Endothelial cell of umbilical vein (primary cell): ENCODE measurements around the gene KCNK15. TPM values are rescaled to one million over a fixed set of nuclear protein-coding genes. Genes with fewer than 3 reads are reported as not detected.

Experiments
- BruUV-seq: library from RNA; stranded (reverse); fragments of 400-500 nt; replicated peaks from 2 replicates; lab custom pipeline; 2021; lab: Mats Ljungman, UMichigan
- CTCF ChIA-PET: fragments of 300-600, 350-600 bp; sonication (Branson Sonifier 250); formaldehyde crosslinking; loops from one replicate; lab custom pipeline; 2021; ENCODE audit warnings: antibody characterized with exemption, inconsistent platforms; lab: Charles Lee
- POLR2A ChIA-PET: fragments of 300-600, 350-600 bp; sonication (Branson Sonifier 250); formaldehyde crosslinking; loops from one replicate; lab custom pipeline; 2021; ENCODE audit warnings: antibody characterized with exemption, inconsistent platforms; lab: Charles Lee
- DNase-seq: peaks from one replicate; pipeline ENCODE4 v3.0.0-alpha.2; 2011; ENCODE audit warnings: low read depth, low spot score
- FAIRE-seq: peaks from 2 replicates; lab custom pipeline; 2011; peaks lifted over from hg19 to GRCh38; lab: Jason Lieb, UNC
- H2AFZ ChIP-seq: 2 replicates; pipeline ENCODE4 v1.6.0; 2012; ENCODE audit warnings: low read depth, low read length, control low read depth, inconsistent platforms
- H3K27ac ChIP-seq: 2 replicates; pipeline ENCODE4 v1.5.1; 2011; ENCODE audit warnings: low read depth, mild to moderate bottlenecking, control low read depth, low read length, moderate library complexity; ENCODE audit not compliant: insufficient read depth
- H3K27me3 ChIP-seq, 2 experiments: 2 replicates each; pipeline versions ENCODE4 v1.6.0 to v1.6.1; 2011; ENCODE audit warnings: low read length in 2 of 2, mixed read lengths in 1 of 2; ENCODE audit not compliant: control insufficient read depth in 2 of 2, insufficient read depth in 2 of 2
- H3K36me3 ChIP-seq, 2 experiments: 2 replicates in 1 of 2; 3 replicates in 1 of 2; pipeline ENCODE4 v1.5.1; 2011; ENCODE audit warnings: low read length in 2 of 2, mild to moderate bottlenecking in 1 of 2, moderate library complexity in 1 of 2; ENCODE audit not compliant: control insufficient read depth in 2 of 2, insufficient read depth in 2 of 2; ENCODE audit errors: extremely low read depth in 1 of 2
- H3K4me1 ChIP-seq: 3 replicates; pipeline ENCODE4 v1.5.1; 2011; ENCODE audit warnings: mild to moderate bottlenecking, low read length; ENCODE audit not compliant: control insufficient read depth, insufficient read depth; ENCODE audit errors: extremely low read depth
- H3K4me2 ChIP-seq: 2 replicates; pipeline ENCODE4 v1.6.1; 2011; ENCODE audit warnings: low read length, control low read depth, mixed read lengths; ENCODE audit not compliant: insufficient read depth
- H3K4me3 ChIP-seq, 3 experiments: fragments of 200-600 bp in 1 of 3; sonication (generic), shearing (Covaris generic) in 1 of 3; replicated peaks in 1 of 3; 2 replicates each; pipeline ENCODE4 v1.5.1; 2011 to 2016; ENCODE audit warnings: control low read depth in 3 of 3, low read length in 3 of 3, mild to moderate bottlenecking in 2 of 3, inconsistent platforms in 1 of 3, low read depth in 1 of 3, moderate library complexity in 1 of 3; ENCODE audit not compliant: insufficient read depth in 1 of 3
- H3K79me2 ChIP-seq: 2 replicates; pipeline ENCODE4 v1.6.0; 2012; ENCODE audit warnings: low read length, inconsistent platforms; ENCODE audit not compliant: control insufficient read depth, insufficient read depth
- H3K9ac ChIP-seq: replicated peaks from 2 replicates; pipeline ENCODE3; 2011; ENCODE audit warnings: low read length, control low read depth; ENCODE audit not compliant: insufficient read depth; ENCODE audit errors: extremely low read depth
- H3K9me1 ChIP-seq: replicated peaks from 3 replicates; pipeline ENCODE4 v1.6.0; 2011; ENCODE audit warnings: mild to moderate bottlenecking, low read length; ENCODE audit not compliant: control insufficient read depth, insufficient read depth; ENCODE audit errors: extremely low read depth
- H3K9me3 ChIP-seq: replicated peaks from 2 replicates; pipeline ENCODE4 v1.5.1; 2012; ENCODE audit warnings: low read length, inconsistent platforms; ENCODE audit not compliant: control insufficient read depth, insufficient read depth
- H4K20me1 ChIP-seq: replicated peaks from 2 replicates; pipeline ENCODE3; 2011; ENCODE audit warnings: mild to moderate bottlenecking, low read length; ENCODE audit not compliant: control insufficient read depth, insufficient read depth; ENCODE audit errors: extremely low read depth
- EZH2 ChIP-seq: IDR thresholded peaks from 2 replicates; pipeline ENCODE4 v1.6.1; 2012; ENCODE audit warnings: borderline replicate concordance, low read depth, mild to moderate bottlenecking, moderate library complexity, low read length, inconsistent platforms; ENCODE audit not compliant: severe bottlenecking
- FOS ChIP-seq: IDR thresholded peaks from 2 replicates; pipeline ENCODE4 v1.6.1; 2011; ENCODE audit warnings: mild to moderate bottlenecking, low read length, moderate library complexity, borderline replicate concordance; ENCODE audit not compliant: insufficient read depth
- GATA2 ChIP-seq: IDR thresholded peaks from 2 replicates; pipeline ENCODE4 v1.7.0; 2011; ENCODE audit warnings: low read depth, mild to moderate bottlenecking, moderate library complexity, mixed read lengths, low read length; ENCODE audit not compliant: insufficient read length, insufficient read depth
- JUN ChIP-seq: IDR thresholded peaks from 2 replicates; pipeline ENCODE4 v1.6.1; 2011; ENCODE audit warnings: borderline replicate concordance, low read depth; ENCODE audit not compliant: insufficient read length, insufficient read depth
- MYC ChIP-seq: IDR thresholded peaks from one replicate; pipeline ENCODE4 v1.6.1; 2011; ENCODE audit warnings: mild to moderate bottlenecking, low read depth, low read length
- POLR2A ChIP-seq: IDR thresholded peaks from 2 replicates; pipeline ENCODE4 v1.6.1; 2012; ENCODE audit warnings: low read depth, mild to moderate bottlenecking, control low read depth, low read length
- POLR2AphosphoS5 ChIP-seq: IDR thresholded peaks from 2 replicates; pipeline ENCODE4 v1.6.1; 2012; ENCODE audit warnings: low read depth, mild to moderate bottlenecking, control low read depth, low read length, moderate library complexity; ENCODE audit not compliant: insufficient read depth
- dilution Hi-C: fragments of 300-500 bp; cut with MboI; formaldehyde crosslinking; loops from one replicate; pipeline ENCODE4 v1.15.0; 2019; ENCODE audit warnings: low sequenced_read_pairs; ENCODE audit not compliant: extremely low pct_ligation_motif_present
- intact Hi-C: fragments of 100-400 bp; cut with micrococcal nuclease; formaldehyde crosslinking; loops from one replicate; pipeline ENCODE4 v1.10.0; 2022
- polyA plus RNA-seq, 4 experiments: library from polyadenylated mRNA; depleted of rRNA in 3 of 4; stranded (reverse) in 3 of 4; unstranded in 1 of 4; fragments of >200 nt; gene quantifications; 2 replicates each; pipeline versions ENCODE4 v1.2.1 to v1.2.3, GENCODE V29; 2011 to 2012; ENCODE audit warnings: missing spikeins in 1 of 4
- total RNA-seq: library from RNA; stranded (reverse); gene quantifications from 2 replicates; pipeline ENCODE4 v1.2.3, GENCODE V29; 2021
- TF ChIP-seq, protein P1 (sequence below), 2 donors: IDR thresholded peaks; 1 replicate in 1 of 2; 2 replicates in 1 of 2; pipeline ENCODE4 v1.5.1; 2011; ENCODE audit warnings: low read length in 2 of 2, mild to moderate bottlenecking in 2 of 2, moderate library complexity in 2 of 2, control low read depth in 1 of 2, inconsistent platforms in 1 of 2, low read depth in 1 of 2; ENCODE audit not compliant: insufficient read depth in 1 of 2; ENCODE audit errors: extremely low read depth in 1 of 2
- TF ChIP-seq, protein P2 (sequence below): IDR thresholded peaks from 2 replicates; pipeline ENCODE4 v1.6.1; 2011; ENCODE audit not compliant: insufficient read depth, insufficient read length

KCNK15 gene
- total and polyA plus RNA-seq, 2 donors (not counting 3 experiments of a cell fraction or from before 2014, with no cell fraction given), result 0.06 TPM; not detected in 1

DNA sequence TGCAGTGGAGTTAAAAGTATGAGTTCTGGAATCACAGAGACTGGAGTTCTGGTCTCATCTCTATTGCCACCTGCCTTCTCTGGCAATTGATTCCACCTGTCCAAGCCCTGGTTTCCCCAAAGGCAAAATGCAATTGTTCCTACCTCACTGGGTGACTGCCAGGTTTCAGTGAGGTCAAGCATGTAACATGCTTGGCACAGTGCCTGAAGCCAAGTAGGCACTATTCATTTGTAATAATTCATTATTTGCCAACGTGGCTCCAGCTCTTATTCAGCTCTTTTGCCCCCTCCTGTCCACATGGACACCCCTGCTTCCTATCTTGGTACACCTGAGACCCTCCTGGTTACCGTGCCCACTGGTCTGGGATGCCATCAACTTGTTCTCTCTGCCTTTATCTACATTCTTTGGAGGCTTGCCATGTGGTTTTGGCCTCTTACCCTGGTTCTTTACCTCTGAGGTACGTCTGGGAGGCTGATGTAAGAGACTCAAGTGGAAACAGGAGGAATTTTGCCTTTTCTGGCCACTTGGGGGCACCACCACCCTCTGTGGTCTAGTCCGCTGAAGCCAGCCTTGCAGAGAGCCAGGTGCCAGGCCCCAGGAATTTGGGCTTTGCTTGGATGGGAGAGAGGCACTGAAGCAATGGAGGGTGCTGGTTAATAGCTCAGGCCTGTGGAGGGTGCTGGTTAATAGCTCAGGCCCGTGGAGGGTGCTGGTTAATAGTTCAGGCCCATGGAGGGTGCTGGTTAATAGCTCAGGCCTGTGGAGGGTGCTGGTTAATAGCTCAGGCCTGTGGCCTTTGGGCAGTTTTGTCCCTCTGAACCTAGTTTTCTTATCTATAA is 1.7 kb downstream of the KCNK15 start:
- TF ChIP-seq, protein P1, sequence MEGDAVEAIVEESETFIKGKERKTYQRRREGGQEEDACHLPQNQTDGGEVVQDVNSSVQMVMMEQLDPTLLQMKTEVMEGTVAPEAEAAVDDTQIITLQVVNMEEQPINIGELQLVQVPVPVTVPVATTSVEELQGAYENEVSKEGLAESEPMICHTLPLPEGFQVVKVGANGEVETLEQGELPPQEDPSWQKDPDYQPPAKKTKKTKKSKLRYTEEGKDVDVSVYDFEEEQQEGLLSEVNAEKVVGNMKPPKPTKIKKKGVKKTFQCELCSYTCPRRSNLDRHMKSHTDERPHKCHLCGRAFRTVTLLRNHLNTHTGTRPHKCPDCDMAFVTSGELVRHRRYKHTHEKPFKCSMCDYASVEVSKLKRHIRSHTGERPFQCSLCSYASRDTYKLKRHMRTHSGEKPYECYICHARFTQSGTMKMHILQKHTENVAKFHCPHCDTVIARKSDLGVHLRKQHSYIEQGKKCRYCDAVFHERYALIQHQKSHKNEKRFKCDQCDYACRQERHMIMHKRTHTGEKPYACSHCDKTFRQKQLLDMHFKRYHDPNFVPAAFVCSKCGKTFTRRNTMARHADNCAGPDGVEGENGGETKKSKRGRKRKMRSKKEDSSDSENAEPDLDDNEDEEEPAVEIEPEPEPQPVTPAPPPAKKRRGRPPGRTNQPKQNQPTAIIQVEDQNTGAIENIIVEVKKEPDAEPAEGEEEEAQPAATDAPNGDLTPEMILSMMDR (IDR thresholded peaks at IDR 0.05; ENCODE audit: extremely low read depth in 1 of 2, insufficient read depth in 1 of 2, low read depth in 1 of 2, low read length in 2 of 2), result peak; percentile 70 to 79
- TF ChIP-seq EZH2, result no peak
- Histone ChIP-seq H3K9ac (no peak overlapping the region), H3K4me3 (no peak overlapping the region), H3K27me3 (peaks cover 11 to 15% of the 10 kb centered on the region in 2 experiments), H3K4me2 (no peak overlapping the region), H3K79me2 (no peaks in the 10 kb centered on the region), H3K9me3 (no peaks in the 10 kb centered on the region), H3K4me1 (peaks cover 4% of the 10 kb centered on the region), H3K27ac (no peak overlapping the region), H2AFZ (no peak overlapping the region), H4K20me1 (no peaks in the 10 kb centered on the region), H3K9me1 (no peaks in the 10 kb centered on the region), H3K36me3 (no peaks in the 10 kb centered on the region)
- ChIA-PET CTCF (interaction anchor here (0.7 to 5.0 kb wide), 27 partner anchors 9 to 631 kb away, joined by 3 to 106 read pairs (median 5); no protein-coding TSS in a partner anchor), POLR2A (no interaction called here)
- FAIRE-seq (peak; percentile 82), DNase-seq (peak; percentile 63)
- intact Hi-C loops, result loop anchor here (1.0 to 5.0 kb wide), 3 partner anchors 120 to 360 kb away; no protein-coding TSS in a partner anchor
- no TSS peak for BruUV-seq
- dilution Hi-C loops, result no loop called here

DNA sequence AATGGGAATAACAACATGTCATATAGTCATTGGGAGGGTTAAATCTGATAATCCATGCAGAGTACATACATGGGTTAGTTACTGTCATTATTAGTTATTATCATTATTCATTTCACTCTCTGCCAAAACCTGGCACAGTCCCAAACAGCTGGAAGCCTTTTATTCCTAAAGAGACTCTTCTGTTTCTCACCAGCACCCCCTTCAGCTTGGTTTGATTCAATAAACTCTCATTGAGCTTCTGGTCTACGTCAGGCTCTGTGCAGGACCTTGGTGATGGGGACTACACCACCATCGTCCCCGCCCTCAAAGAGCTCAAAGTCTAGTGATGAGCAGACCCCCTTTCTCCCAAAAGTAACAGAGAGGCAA is 2.3 kb downstream of the KCNK15 start:
- ChIA-PET POLR2A (no interaction called here), CTCF (interaction anchor here (0.7 to 5.0 kb wide), 18 partner anchors 8 to 546 kb away, joined by 3 to 106 read pairs (median 6); no protein-coding TSS in a partner anchor)
- Histone ChIP-seq H3K4me3 (no peak overlapping the region), H3K9me1 (no peaks in the 10 kb centered on the region), H3K27ac (no peak overlapping the region), H3K4me1 (peaks cover 4% of the 10 kb centered on the region), H3K27me3 (peaks cover 7 to 15% of the 10 kb centered on the region in 2 experiments), H2AFZ (no peak overlapping the region), H4K20me1 (no peaks in the 10 kb centered on the region), H3K36me3 (no peaks in the 10 kb centered on the region), H3K4me2 (no peak overlapping the region), H3K9ac (no peak overlapping the region), H3K9me3 (no peaks in the 10 kb centered on the region), H3K79me2 (no peaks in the 10 kb centered on the region)
- DNase-seq, result no peak
- no peak for FAIRE-seq
- TF ChIP-seq GATA2 (no peak), POLR2A (no peak), POLR2AphosphoS5 (no peak), EZH2 (no peak), FOS (no peak), MYC (no peak), JUN (no peak)
- TF ChIP-seq, protein P1 (IDR thresholded peaks at IDR 0.05; ENCODE audit: extremely low read depth in 1 of 2, insufficient read depth in 1 of 2, low read depth in 1 of 2, low read length in 2 of 2), result no peak
- TF ChIP-seq, protein P2, sequence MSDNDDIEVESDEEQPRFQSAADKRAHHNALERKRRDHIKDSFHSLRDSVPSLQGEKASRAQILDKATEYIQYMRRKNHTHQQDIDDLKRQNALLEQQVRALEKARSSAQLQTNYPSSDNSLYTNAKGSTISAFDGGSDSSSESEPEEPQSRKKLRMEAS, result no peak
- intact Hi-C loops (loop anchor here (5.0 kb wide), 2 partner anchors 349 to 361 kb away; no protein-coding TSS in a partner anchor), dilution Hi-C loops (no loop called here)
- BruUV-seq, result no TSS peak
